Left lung (tissue), 10 donors: ENCODE measurements around the gene NOBOX. TPM values are rescaled to one million over a fixed set of nuclear protein-coding genes. Genes with fewer than 3 reads are reported as not detected.

ENCODE experiments used
- ATAC-seq: fragments of 200-7000 bp; cut with Tn5 transposase; one replicate; pipeline ENCODE4 v1.9.1; 2020; ENCODE audit warnings: moderate library complexity
- DNase-seq, 4 donors: peaks; one replicate each; pipeline ENCODE4 v3.0.0-alpha.2; 2013 to 2020
- H3K27ac ChIP-seq, 2 donors: fragments of 200-600 bp; sonication (generic) in 1 of 2; one replicate each; pipeline versions ENCODE4 v1.5.0 to v1.8.0; 2020 to 2021
- H3K27me3 ChIP-seq, 2 donors: fragments of 200-600 bp; sonication (generic) in 1 of 2; one replicate each; pipeline versions ENCODE4 v1.5.0 to v1.8.0; 2020 to 2021
- H3K36me3 ChIP-seq, 2 donors: fragments of 200-600 bp; sonication (generic) in 1 of 2; one replicate each; pipeline versions ENCODE4 v1.5.0 to v1.8.0; 2020 to 2021
- H3K4me1 ChIP-seq, 2 donors: fragments of 200-600 bp; one replicate each; pipeline ENCODE4 v1.8.0; 2021
- H3K4me3 ChIP-seq, 2 donors: fragments of 200-600 bp; sonication (generic) in 1 of 2; one replicate each; pipeline versions ENCODE4 v1.5.0 to v1.8.0; 2020 to 2021; ENCODE audit warnings: mild to moderate bottlenecking in 1 of 2
- H3K9me3 ChIP-seq, 2 donors: fragments of 200-600 bp; sonication (generic) in 1 of 2; one replicate each; pipeline versions ENCODE4 v1.5.0 to v1.8.0; 2020 to 2021
- CTCF ChIP-seq, 2 donors: fragments of 200-600 bp; sonication (generic) in 1 of 2; IDR thresholded peaks; one replicate each; pipeline versions ENCODE4 v1.5.0 to v1.8.0; 2021; ENCODE audit warnings: antibody characterized with exemption in 2 of 2
- intact Hi-C, 2 donors: fragments of 100-400 bp; cut with DNase I; formaldehyde crosslinking; loops; one replicate each; pipeline versions ENCODE4 v1.11.2 to v1.14.2; 2022
- polyA plus RNA-seq, 6 donors: library from polyadenylated mRNA; unstranded; fragments of 120-200 nt; gene quantifications; one replicate each; pipeline ENCODE4 v1.2.1, GENCODE V29; 2013; ENCODE audit not compliant: insufficient read length in 6 of 6
- total RNA-seq, 2 donors: library from RNA; stranded (reverse); fragmentation: NEBNext Ultra II Directional; extraction: Animal tissue kit (Norgen Biotek cat#: 25700); gene quantifications; one replicate each; pipeline ENCODE4 v1.2.1, GENCODE V29; 2021
- donor health status: DM: no; HTN: yes; CAD: no.
- donor health status: DM: no; HTN: no; CAD: no.

The NOBOX gene
- total and polyA plus RNA-seq, 8 donors = not detected

DNA sequence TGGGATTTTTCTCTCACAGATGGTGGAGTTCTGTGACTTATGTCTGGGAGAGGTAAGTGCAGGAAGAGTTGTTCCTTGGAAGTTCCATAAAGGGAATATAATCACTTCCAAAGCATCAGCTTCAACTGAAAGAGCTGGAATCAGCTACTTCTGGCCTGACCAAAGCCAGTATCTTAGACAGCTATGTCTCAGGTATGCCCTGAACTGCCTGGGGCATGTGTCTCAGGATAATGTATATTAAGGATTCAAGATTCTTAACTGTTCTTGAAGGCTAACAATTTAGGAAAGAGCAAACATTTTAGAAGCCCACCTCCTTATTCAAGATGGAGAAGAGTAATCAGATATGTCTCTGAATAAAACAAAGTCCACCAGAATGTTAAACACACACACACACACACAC, 12.4 kb upstream of the NOBOX start:
- Histone ChIP-seq H3K36me3 (no peaks in the 10 kb centered on the region), H3K9me3 (peaks cover 0 to 3% of the 10 kb centered on the region in 2 donors), H3K27ac (no peak overlapping the region), H3K4me3 (no peak overlapping the region), H3K4me1 (no peaks in the 10 kb centered on the region), H3K27me3 (peaks cover 0 to 10% of the 10 kb centered on the region in 2 donors)
- DNase-seq (no peak), ATAC-seq (no peak)
- intact Hi-C loops = no loop called here
- no peak for TF ChIP-seq CTCF (IDR thresholded peaks at IDR 0.05)

- no peak overlapping the region for H3K27ac ChIP-seq
- H3K36me3 ChIP-seq = no peaks in the 10 kb centered on the region
- no peaks in the 10 kb centered on the region for H3K4me1 ChIP-seq
- intact Hi-C loops = no loop called here
- no peak for TF ChIP-seq CTCF (IDR thresholded peaks at IDR 0.05)
- peaks cover 0 to 3% of the 10 kb centered on the region in 2 donors for H3K9me3 ChIP-seq
- ATAC-seq (no peak), DNase-seq (no peak)
- H3K27me3 ChIP-seq = peaks cover 0 to 15% of the 10 kb centered on the region in 2 donors
- no peak overlapping the region for H3K4me3 ChIP-seq
Observed at GRCh38 chr7:144414815-144415214, 11.3 kb upstream of the NOBOX start.

GRCh38 chr7:144410441-144410840, 6.9 kb upstream of the NOBOX start:
- no peaks in the 10 kb centered on the region for H3K9me3 ChIP-seq
- H3K4me1 ChIP-seq = no peaks in the 10 kb centered on the region
- H3K27me3 ChIP-seq = peaks cover 0 to 15% of the 10 kb centered on the region in 2 donors
- intact Hi-C loops = no loop called here
- H3K36me3 ChIP-seq = no peaks in the 10 kb centered on the region
- H3K4me3 ChIP-seq = no peak overlapping the region
- TF ChIP-seq CTCF (IDR thresholded peaks at IDR 0.05) = no peak
- no peak overlapping the region for H3K27ac ChIP-seq
- ATAC-seq (no peak), DNase-seq (no peak)

GRCh38 chr7:144408121-144408520, 4.6 kb upstream of the NOBOX start:
- peaks cover 0 to 15% of the 10 kb centered on the region in 2 donors for H3K27me3 ChIP-seq
- no peak for ATAC-seq

DNA sequence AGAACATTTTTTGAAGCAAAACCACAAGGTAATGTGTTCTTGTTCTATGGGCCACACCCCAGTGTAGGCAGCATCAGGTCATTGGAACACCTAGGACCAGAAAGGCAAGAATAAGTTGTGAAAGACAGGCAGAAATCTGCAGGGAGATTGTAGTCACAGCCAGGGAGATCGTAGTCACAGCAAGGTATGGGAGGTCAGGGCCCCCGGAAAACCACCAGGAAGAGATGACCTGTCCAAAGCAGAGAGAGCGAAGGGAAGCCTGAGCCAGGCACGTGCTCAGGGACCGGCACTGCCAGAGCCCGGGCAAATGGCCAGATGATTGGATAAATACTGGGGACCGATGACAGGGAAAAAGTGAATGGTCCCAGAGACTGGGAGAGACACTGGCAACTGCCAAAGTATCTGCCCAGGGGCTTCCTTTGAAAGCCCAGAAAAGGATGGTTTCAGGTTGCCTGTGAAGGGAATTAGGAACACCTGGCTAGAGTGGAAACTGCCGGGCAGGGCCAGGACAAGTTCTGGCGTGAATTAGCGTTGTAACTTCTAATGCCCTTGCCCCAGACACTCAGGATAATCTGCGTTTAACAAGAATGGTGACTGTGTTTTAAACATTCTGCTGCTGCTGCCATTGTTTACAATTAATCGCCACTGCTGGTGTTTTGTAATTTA, 3.9 kb upstream of the NOBOX start:
- H3K27me3 ChIP-seq = peaks cover 0 to 15% of the 10 kb centered on the region in 2 donors
- no peak overlapping the region for H3K27ac ChIP-seq
- H3K4me1 ChIP-seq = no peaks in the 10 kb centered on the region
- TF ChIP-seq CTCF (IDR thresholded peaks at IDR 0.05) = no peak
- no peak overlapping the region for H3K4me3 ChIP-seq
- intact Hi-C loops = no loop called here
- no peaks in the 10 kb centered on the region for H3K9me3 ChIP-seq
- ATAC-seq = no peak
- H3K36me3 ChIP-seq = no peaks in the 10 kb centered on the region
- DNase-seq = no peak

More at GRCh38 chr7:144408121-144408520, 4.6 kb upstream of the NOBOX start:
- Histone ChIP-seq H3K4me3 (no peak overlapping the region), H3K4me1 (no peaks in the 10 kb centered on the region), H3K27ac (no peak overlapping the region), H3K9me3 (no peaks in the 10 kb centered on the region), H3K36me3 (no peaks in the 10 kb centered on the region)
- intact Hi-C loops = no loop called here
- TF ChIP-seq CTCF (IDR thresholded peaks at IDR 0.05) = no peak
- DNase-seq = no peak
